Measurements from ENCODE around the gene ANKRD13B. TPM values are rescaled to one million over a fixed set of nuclear protein-coding genes. Genes with fewer than 3 reads are reported as not detected.

Gene ANKRD13B
- total and polyA plus RNA-seq, 8 donors = 1.8 to 12.3 (median 4.2) TPM; not detected in 1

GRCh38 chr17:29620779-29621500, 28.0 kb downstream of the ANKRD13B start:
- H3K4me1 ChIP-seq = peaks cover 39 to 61% (median 47%) of the 10 kb centered on the region in 4 donors
- H3K27me3 ChIP-seq = peaks cover 0 to 37% (median 23%) of the 10 kb centered on the region in 3 donors
- 95 to 98% (median 98%) methylated on average over 10 to 12 of the region's 12 CpGs for WGBS, 5 donors
- no peak overlapping the region for H3K27ac ChIP-seq
- no peak for DNase-seq
- no peaks in the 10 kb centered on the region for H3K36me3 ChIP-seq
- no peaks in the 10 kb centered on the region for H3K9me3 ChIP-seq
- H3K4me3 ChIP-seq = no peak overlapping the region
- TF ChIP-seq POLR2A (IDR thresholded peaks at IDR 0.05) (no peak), CTCF (IDR thresholded peaks at IDR 0.05) (no peak), POLR2AphosphoS5 (IDR thresholded peaks at IDR 0.05) (no peak), EP300 (IDR thresholded peaks at IDR 0.05) (no peak)
- intact Hi-C loops (cut with DNase I; ENCODE audit: low total_unique reads) = no loop called here

GRCh38 chr17:29621751-29622194, 28.8 kb downstream of the ANKRD13B start:
- WGBS, 5 donors = 65 to 86% (median 75%) methylated on average over 5 to 8 of the region's 8 CpGs
- Histone ChIP-seq H3K27me3 (peaks cover 0 to 28% (median 14%) of the 10 kb centered on the region in 3 donors), H3K4me3 (peak overlapping the region; percentile 61 to 75 (median 64)), H3K36me3 (peaks cover 0 to 4% (median 2%) of the 10 kb centered on the region in 4 donors), H3K27ac (peak overlapping the region in 1 of 5 donors; percentile 38), H3K9me3 (no peaks in the 10 kb centered on the region), H3K4me1 (peaks cover 31 to 53% (median 39%) of the 10 kb centered on the region in 4 donors)
- DNase-seq = no peak
- TF ChIP-seq POLR2AphosphoS5 (IDR thresholded peaks at IDR 0.05) = no peak
- TF ChIP-seq CTCF (IDR thresholded peaks at IDR 0.05) = no peak
- TF ChIP-seq POLR2A (IDR thresholded peaks at IDR 0.05) = no peak
- TF ChIP-seq EP300 (IDR thresholded peaks at IDR 0.05) = no peak
- intact Hi-C loops (cut with DNase I; ENCODE audit: low total_unique reads) = no loop called here

GRCh38 chr17:29622337-29623282, 29.7 kb downstream of the ANKRD13B start, which contains the start of gene CORO6:
Gene CORO6, minus strand, starts transcription at chr17:29622912. Its CDS starts 1,491 bp downstream, at chr17:29621421.
- TF ChIP-seq CTCF (IDR thresholded peaks at IDR 0.05) (no peak), POLR2AphosphoS5 (IDR thresholded peaks at IDR 0.05) (no peak)
- peak within 1 kb of the TSS in 4 of 5 donors; percentile 38 to 64 (median 42) for H3K27ac ChIP-seq
- peaks cover 23 to 44% (median 30%) of the 10 kb centered on the region in 4 donors for H3K4me1 ChIP-seq
- peak within 1 kb of the TSS; percentile 61 to 75 (median 64) for H3K4me3 ChIP-seq
- peak; percentile 60 to 82 for DNase-seq
- H3K27me3 ChIP-seq = peaks cover 0 to 20% (median 6%) of the 10 kb centered on the region in 3 donors
- peaks cover 0 to 4% (median 2%) of the 10 kb centered on the region in 4 donors for H3K36me3 ChIP-seq
- no peaks in the 10 kb centered on the region for H3K9me3 ChIP-seq
- WGBS, 5 donors = 2 to 4% (median 4%) methylated on average over 37 to 77 of the region's 77 CpGs
- intact Hi-C loops (cut with DNase I; ENCODE audit: low total_unique reads) = no loop called here

- WGBS, 5 donors = 30 to 47% (median 41%) methylated on average over 4 of the region's 4 CpGs
These were observed 30.3 kb downstream of the ANKRD13B start for GRCh38 chr17:29623283-29623647.

More at GRCh38 chr17:29623283-29623647, 30.3 kb downstream of the ANKRD13B start:
- Histone ChIP-seq H3K4me3 (peak overlapping the region; percentile 61 to 75 (median 64)), H3K27me3 (peaks cover 0 to 13% (median 4%) of the 10 kb centered on the region in 3 donors), H3K4me1 (peaks cover 16 to 38% (median 24%) of the 10 kb centered on the region in 4 donors), H3K36me3 (peaks cover 0 to 5% (median 2%) of the 10 kb centered on the region in 4 donors), H3K27ac (peak overlapping the region in 1 of 5 donors; percentile 64), H3K9me3 (no peaks in the 10 kb centered on the region)
- TF ChIP-seq POLR2AphosphoS5 (IDR thresholded peaks at IDR 0.05) (no peak), CTCF (IDR thresholded peaks at IDR 0.05) (no peak), EP300 (IDR thresholded peaks at IDR 0.05) (no peak), POLR2A (IDR thresholded peaks at IDR 0.05) (no peak)
- no peak for DNase-seq
- intact Hi-C loops (cut with DNase I; ENCODE audit: low total_unique reads) = no loop called here

Data from stomach (tissue), 9 donors.